ENCODE measurements around the gene UNK.

UNK gene

DNA sequence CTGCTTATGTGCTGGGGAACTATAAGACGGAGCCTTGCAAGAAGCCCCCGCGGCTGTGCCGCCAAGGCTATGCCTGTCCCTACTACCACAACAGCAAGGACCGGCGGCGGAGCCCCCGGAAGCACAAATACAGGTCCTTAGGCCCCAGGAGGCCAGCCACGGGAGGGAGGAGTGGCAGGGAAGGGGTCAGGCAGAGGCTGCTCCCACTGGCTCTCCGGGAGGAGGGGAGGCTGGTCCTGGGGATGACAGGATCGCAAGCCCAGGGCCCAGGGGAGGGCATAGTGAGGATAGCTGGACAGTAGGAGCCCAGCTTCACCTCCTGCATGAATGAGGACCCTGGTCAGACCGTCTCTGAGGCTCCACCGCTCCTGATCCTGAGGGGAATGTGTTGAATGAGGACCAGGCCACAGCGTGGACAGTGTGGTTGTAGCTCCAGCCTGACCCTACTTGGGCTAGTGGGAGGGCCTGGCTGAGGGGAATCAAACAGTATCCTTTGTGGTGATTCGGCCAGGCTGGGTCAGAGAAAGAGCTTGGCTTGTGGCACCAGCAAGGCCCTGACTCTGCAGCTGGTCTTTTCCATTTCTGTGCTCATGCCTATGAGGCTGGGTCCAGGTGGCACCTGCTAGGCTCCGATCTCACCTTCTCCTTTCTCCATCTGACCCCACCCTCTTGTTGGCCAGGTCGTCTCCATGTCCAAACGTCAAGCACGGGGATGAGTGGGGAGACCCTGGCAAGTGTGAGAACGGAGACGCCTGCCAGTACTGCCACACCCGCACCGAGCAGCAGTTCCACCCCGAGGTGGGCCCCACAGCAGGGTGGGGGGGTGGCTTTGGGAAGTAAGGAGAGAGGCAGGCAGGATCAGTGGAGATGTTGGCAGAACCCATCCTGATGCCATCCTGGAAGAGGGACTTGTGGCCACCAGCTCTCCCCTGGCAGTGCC, 28.7 kb downstream of the UNK start:
- TF ChIP-seq, protein P1, sequence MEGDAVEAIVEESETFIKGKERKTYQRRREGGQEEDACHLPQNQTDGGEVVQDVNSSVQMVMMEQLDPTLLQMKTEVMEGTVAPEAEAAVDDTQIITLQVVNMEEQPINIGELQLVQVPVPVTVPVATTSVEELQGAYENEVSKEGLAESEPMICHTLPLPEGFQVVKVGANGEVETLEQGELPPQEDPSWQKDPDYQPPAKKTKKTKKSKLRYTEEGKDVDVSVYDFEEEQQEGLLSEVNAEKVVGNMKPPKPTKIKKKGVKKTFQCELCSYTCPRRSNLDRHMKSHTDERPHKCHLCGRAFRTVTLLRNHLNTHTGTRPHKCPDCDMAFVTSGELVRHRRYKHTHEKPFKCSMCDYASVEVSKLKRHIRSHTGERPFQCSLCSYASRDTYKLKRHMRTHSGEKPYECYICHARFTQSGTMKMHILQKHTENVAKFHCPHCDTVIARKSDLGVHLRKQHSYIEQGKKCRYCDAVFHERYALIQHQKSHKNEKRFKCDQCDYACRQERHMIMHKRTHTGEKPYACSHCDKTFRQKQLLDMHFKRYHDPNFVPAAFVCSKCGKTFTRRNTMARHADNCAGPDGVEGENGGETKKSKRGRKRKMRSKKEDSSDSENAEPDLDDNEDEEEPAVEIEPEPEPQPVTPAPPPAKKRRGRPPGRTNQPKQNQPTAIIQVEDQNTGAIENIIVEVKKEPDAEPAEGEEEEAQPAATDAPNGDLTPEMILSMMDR (IDR thresholded peaks at IDR 0.05; ENCODE audit: borderline replicate concordance, control extremely low read depth, extremely low read depth, insufficient read depth, missing control alignments), result no peak
- no peak for DNase-seq (ENCODE audit: low spot score)
- in situ Hi-C loops (cut with MboI; ENCODE audit: low sequenced_read_pairs, unreplicated experiment), result no loop called here

DNA sequence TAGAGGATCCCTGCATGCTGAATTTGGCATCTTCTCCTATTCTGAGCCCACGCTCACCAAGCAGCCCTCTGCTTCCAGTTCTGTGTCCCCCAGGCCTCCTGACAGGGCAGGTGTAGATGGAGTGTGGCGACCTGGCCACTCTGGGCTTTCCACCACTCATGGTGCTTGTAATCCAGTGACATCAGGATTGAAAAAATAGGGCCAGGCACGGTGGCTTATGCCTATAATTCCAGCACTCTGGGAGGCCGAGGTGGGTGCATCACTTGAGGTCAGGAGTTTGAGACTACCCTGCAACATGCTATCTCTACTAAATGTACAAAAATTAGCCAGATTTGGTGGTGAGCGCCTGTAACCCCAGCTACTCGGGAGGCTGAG, 29.4 kb downstream of the UNK start:
- in situ Hi-C loops (cut with MboI; ENCODE audit: low sequenced_read_pairs, unreplicated experiment), result no loop called here
- TF ChIP-seq, protein P1 (IDR thresholded peaks at IDR 0.05; ENCODE audit: borderline replicate concordance, control extremely low read depth, extremely low read depth, insufficient read depth, missing control alignments), result no peak
- no peak for DNase-seq (ENCODE audit: low spot score)

DNA sequence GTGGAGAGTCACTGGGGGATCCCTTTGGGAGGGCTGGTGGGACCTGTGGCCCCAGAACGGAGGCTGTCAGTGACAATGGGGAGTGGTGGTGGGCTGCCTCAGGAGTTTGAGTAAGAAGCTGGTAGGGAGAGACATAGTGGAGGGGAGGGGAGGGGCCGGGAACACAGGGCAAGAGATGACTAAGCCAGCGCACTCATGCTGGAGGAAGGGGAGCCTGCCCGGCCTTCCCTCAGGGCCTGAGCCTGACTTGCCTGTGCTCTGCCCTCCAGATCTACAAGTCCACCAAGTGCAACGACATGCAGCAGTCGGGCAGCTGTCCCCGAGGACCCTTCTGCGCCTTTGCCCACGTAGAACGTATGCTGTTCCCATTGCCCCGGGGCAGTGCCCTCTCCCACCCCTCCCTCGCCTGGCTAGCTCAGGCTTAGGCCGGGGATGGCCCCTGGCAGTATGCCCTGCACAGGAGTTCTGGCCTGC, 30.3 kb downstream of the UNK start:
- DNase-seq (ENCODE audit: low spot score), result no peak
- in situ Hi-C loops (cut with MboI; ENCODE audit: low sequenced_read_pairs, unreplicated experiment), result no loop called here
- TF ChIP-seq, protein P1 (IDR thresholded peaks at IDR 0.05; ENCODE audit: borderline replicate concordance, control extremely low read depth, extremely low read depth, insufficient read depth, missing control alignments), result no peak

DNA sequence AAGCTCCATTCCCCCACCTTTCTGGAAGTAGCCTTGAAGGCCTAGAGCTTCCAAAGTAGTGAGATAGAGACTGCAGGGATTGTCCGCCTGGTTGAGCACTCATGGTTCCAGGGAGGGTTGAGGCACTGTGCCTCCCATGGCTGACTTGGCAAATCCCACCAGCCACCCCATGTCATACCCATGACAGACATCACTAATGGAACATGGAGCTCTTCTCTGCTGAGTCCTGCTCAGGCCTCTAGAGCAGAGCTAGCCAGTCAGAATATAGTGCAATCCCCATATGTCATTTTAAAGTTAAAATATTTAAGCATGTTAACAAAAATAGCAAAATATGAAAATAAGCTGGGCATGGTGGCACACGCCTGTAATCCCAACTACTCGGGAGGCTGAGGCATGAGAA, 30.8 kb downstream of the UNK start:
- TF ChIP-seq, protein P1 (IDR thresholded peaks at IDR 0.05; ENCODE audit: borderline replicate concordance, control extremely low read depth, extremely low read depth, insufficient read depth, missing control alignments), result no peak
- DNase-seq (ENCODE audit: low spot score), result no peak
- in situ Hi-C loops (cut with MboI; ENCODE audit: low sequenced_read_pairs, unreplicated experiment), result no loop called here

DNA sequence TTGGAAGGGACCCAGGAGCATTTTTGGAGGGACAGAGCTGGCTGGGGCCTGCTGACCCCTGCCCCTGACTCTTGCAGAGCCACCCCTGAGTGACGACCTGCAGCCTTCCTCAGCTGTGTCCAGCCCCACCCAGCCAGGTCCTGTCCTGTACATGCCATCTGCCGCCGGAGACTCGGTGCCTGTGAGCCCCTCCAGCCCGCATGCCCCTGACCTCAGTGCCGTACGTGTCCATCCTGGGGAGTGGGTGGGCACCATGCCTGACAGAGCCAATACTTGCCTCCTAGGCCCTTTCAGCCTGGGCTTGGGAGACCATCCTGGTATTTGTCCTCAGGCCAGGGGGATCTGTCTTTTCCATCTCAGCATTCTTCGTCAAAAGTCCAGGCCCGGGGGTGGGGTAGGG, 32.1 kb downstream of the UNK start:
- TF ChIP-seq, protein P1 (IDR thresholded peaks at IDR 0.05; ENCODE audit: borderline replicate concordance, control extremely low read depth, extremely low read depth, insufficient read depth, missing control alignments), result no peak
- in situ Hi-C loops (cut with MboI; ENCODE audit: low sequenced_read_pairs, unreplicated experiment), result no loop called here
- no peak for DNase-seq (ENCODE audit: low spot score)

DNA sequence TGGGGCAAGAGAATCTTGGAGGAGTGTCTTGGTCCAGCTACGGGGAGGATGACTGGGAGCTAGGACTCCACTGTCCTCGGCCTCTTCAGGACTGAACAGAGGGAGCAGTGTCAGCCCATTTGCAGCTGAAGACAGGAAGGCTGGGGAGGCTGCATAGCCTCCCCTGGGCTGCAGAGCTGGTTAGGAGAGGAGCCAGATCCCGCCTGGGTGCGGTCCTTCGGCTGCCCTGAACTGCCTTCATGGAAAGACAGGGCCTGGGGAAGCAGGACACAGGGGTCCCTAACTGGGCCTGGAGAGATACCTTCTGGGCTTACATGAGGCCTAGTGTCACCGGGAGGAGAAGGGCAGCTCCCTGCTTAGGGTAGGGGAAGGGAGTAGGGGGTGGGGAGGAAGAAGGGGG, 33.0 kb downstream of the UNK start:
- TF ChIP-seq, protein P1 (IDR thresholded peaks at IDR 0.05; ENCODE audit: borderline replicate concordance, control extremely low read depth, extremely low read depth, insufficient read depth, missing control alignments), result no peak
- in situ Hi-C loops (cut with MboI; ENCODE audit: low sequenced_read_pairs, unreplicated experiment), result no loop called here
- DNase-seq (ENCODE audit: low spot score), result no peak

All from GM13976 (cell line).